HG02623 (cell line): ENCODE results near the gene ACAN.

ENCODE experiments used
- ATAC-seq: cut with Tn5 transposase; IDR thresholded peaks from one replicate; pipeline ENCODE4 v1.9.1; 2021; ENCODE audit warnings: moderate library complexity; ENCODE audit not compliant: unreplicated experiment

ACAN gene

DNA sequence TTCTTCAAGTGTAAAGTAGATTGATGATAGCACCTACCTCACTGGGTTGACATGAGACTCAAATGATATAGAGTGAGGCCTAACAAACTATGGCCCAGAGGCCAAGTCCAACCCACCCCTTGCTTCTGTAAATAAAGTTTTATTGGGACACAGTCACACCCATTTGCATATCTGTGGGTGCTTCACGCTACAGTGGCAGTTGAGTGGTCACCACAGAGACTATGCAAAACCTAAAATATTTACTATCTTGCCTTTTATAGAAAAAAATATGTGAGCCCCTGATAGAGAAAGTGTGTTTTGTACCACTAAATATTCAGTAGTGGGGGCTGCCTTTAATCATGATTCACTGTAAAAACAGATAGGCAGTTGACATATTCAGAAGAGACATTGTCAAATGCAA lies 38.0 kb downstream of the ACAN start:
- ATAC-seq, result no peak

GRCh38 chr15:88842156-88842555 lies 38.9 kb downstream of the ACAN start:
- ATAC-seq, result no peak

GRCh38 chr15:88843334-88843733 lies 40.1 kb downstream of the ACAN start:
- no peak for ATAC-seq

DNA sequence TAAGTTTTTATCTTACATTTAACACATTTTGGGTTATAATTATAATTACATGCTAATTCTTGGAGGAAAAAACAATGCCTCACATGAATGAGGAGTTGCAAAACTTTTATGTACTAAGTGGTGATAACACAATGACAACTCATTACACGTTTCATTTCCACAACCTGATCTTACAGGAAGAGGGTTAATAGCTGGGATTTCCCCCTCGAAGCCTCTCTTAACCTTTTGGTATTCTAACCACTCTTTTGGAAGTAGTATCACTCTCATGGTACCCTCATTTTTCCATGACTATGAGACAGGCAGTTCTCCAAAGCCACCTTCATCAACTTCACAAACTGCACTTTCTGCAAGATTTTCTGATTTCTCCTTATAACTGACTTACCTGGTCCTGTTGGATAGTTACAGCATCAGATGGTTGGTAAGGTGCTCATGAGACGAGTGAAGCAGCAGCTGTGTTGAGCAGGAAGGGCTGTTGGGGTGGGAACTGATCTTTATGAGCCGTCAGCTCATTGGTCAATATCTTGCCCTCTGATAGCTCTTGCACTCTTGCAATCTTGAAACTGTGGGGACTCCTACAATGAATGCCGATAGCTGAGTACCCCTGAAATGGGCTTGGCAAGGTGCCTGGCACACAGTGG lies 41.6 kb downstream of the ACAN start:
- no peak for ATAC-seq

GRCh38 chr15:88845616-88846015 lies 42.4 kb downstream of the ACAN start:
- ATAC-seq, result no peak

GRCh38 chr15:88847144-88847543 lies 43.9 kb downstream of the ACAN start:
- ATAC-seq, result no peak

GRCh38 chr15:88848203-88848602 lies 45.0 kb downstream of the ACAN start:
- no peak for ATAC-seq

DNA sequence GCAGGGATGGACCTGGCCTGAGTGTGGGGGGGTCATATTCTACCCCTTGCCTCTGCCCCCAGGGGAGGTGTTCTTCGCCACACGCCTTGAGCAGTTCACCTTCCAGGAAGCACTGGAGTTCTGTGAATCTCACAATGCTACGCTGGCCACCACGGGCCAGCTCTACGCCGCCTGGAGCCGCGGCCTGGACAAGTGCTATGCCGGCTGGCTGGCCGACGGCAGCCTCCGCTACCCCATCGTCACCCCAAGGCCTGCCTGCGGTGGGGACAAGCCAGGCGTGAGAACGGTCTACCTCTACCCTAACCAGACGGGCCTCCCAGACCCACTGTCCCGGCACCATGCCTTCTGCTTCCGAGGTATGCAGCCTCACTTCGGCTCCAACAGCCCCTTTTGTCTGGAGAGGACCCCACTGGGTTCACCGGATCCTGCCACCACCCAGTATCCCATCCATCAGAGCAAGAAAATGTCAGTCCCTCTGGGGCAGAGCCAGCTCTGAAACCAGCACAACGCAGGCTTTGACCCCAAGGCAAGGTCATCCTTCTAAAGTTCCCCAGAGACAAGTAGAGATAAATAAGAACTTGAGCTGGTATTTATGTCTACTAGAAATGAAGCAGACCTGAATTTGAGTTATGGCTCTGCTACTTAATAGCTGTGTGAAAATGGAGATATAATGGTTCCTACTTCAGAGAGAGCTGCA lies 46.3 kb downstream of the ACAN start:
- no peak for ATAC-seq

DNA sequence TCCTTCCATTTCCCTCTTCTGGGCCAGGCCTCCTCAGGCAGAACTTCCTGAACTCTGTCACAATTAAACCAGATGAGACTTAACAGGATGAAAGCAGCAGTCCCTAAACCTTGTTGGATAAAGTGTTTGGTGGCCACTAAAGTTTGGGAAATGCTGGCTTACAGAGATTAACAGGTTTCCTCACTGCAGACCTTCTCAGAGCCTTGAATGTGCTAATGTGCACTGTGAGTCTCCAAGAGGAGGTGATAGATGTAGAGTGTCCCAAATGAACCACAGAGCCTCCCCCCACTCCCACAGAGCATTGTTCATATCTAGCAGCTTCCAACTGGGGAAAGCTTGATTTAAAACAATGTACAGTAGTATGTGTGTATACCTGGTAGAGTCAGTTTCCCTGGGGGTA lies 49.2 kb downstream of the ACAN start:
- ATAC-seq, result no peak

DNA sequence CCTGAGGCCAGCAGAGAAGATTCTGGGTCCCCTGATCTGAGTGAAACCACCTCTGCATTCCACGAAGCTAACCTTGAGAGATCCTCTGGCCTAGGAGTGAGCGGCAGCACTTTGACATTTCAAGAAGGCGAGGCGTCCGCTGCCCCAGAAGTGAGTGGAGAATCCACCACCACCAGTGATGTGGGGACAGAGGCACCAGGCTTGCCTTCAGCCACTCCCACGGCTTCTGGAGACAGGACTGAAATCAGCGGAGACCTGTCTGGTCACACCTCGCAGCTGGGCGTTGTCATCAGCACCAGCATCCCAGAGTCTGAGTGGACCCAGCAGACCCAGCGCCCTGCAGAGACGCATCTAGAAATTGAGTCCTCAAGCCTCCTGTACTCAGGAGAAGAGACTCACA lies 55.7 kb downstream of the ACAN start:
- no peak for ATAC-seq

DNA sequence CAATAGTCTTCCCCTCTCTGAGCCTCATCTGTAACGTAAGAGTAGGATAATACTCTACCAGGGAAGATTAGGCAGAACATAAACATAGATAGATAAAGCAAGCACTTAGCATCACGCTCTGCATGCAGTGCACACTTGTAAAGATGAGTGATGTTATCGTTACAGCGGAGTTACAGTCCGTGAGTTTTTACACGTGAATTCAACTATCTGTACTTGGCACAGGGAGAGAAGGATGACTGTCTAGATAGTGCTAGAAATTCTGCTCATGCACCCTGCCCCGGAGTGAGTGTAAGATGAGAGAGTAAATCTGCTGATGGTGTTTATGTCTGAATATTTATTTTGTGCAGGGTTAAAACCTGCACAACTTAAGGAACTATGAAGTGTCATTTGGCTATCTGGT lies 56.3 kb downstream of the ACAN start:
- ATAC-seq, result no peak

DNA sequence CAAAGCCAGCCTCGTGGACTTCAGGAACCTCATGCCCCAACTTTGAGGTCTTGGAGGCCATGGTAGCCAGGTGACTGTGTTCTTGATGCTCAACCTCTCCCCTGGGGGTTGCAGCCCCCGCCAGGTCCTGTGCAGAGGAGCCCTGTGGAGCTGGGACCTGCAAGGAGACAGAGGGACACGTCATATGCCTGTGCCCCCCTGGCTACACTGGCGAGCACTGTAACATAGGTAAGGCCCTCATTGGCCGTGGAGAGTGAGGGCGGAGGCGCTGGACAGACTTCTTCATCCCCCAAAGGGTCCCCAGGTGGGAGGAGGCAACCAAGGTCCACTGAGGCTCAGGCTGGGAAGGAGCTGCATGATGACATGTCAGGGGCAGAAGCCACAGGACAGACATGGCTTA lies 57.0 kb downstream of the ACAN start:
- ATAC-seq, result no peak

GRCh38 chr15:88863412-88863811 lies 60.2 kb downstream of the ACAN start:
- no peak for ATAC-seq

DNA sequence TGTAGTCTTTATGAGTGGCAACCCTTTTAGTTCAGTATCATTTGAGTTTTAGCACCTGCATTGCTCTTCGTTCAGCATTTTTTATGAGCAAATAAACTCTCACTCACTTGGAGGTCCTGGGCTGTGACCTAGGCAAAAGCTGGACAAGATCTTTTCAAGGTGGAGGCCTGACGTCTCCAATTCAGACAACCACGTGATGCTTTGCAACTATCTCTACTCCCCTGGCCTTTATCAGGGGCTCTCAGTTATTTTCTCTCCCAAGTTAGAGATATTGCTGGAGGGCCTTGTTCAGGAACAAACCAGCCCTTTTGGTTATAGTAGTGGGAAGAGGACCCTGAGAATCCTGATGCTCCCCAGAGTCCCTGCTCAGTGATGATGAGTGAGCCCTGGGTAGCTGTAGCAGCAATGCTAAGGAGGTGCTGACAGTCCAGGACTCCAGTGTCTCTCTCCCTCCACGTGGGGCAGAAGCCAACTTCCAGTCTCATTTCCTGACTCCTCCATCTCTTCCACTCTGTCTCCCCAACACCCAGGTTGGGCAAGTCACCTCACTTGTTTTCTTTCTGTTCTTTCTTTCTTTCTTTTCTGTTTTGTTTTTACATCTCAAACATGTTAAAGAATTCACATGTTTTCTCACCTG lies 61.7 kb downstream of the ACAN start:
- ATAC-seq, result no peak

DNA sequence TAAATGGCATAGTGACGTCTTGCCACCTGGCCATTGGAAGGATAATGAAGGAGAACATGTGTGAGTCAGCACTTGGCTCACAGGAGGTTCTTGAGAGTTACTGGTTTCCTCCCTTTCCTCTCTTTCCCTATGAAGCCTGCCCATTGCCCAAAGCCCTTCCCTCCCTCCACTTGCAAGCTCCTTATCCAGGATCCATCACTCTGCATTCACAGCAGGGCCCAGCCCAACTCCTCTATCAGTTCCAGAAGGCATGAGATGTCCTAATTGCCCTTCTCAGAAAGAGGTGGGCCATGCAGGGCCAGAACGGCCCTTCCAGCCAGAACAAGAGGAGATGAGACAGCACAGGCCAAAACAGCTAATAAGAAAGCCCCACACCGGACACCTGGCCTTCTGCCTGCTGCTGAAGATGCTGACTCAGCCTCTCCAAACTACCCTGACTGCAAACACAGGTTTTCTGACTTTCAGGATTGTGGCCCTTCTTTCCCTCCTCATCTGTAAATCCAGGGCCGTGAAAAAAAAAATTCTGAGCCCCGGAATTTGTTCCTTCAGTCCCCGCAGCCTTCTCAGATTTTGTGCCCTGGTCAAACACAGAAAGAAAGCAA lies 62.4 kb downstream of the ACAN start:
- no peak for ATAC-seq

DNA sequence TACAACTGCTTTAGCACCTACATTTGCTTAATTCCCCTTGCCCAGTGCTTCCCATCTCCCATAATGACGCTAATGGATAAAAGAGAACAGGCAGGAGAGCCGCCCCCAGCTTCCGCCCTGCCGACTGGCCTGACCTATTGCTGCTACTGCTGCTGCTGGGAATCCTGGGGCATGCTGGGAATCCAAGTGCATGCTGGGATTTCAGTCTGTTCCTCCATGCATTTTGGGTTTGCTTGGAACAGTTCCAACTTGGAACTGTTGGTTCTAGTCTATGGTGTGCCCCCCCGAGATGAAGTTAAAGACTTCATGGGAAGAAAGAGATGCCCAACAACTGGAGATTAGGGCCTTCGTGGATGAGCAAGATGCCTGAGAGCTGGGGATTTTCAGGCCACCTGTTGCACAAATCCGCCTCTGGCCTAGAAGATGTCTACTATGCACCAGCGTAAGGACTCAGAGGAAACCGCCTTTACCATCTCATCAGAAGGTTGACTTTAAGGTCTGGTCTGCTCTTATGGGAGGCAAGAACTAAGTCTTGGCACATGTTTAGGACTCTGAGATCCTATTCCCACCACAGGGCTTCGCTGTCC lies 63.2 kb downstream of the ACAN start:
- ATAC-seq, result no peak

DNA sequence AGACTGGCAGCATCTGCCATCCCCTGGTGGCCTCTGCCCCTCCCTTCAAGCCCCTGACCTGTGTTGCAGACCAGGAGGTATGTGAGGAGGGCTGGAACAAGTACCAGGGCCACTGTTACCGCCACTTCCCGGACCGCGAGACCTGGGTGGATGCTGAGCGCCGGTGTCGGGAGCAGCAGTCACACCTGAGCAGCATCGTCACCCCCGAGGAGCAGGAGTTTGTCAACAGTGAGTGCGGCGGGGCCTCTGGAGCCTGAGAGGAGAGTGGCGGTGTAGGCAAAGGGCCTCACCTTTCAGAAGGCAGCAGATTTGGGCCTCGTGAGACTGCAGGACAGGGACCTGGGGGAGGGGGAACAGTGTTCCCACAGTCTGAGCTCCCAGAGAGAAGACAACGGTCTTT lies 68.1 kb downstream of the ACAN start:
- ATAC-seq, result no peak

DNA sequence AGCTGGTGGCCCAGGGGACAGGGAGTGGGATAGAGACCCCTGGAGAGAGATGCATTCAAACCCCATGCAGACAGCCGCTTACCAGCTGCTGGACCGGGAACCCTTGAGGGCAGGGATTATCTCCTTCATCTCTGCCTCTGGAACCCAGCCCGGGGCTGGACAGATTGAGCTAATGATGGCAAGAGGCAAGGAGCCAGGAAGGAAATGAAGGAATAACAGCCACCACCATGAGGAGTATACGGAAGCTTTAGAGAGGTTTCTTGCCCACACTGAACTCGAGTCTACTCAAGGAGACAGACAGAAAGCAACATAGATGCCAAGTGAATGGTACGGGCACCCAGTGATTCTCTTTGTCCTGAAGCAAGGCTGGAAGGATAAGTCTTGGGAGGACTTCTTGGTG lies 68.9 kb downstream of the ACAN start:
- ATAC-seq, result no peak

DNA sequence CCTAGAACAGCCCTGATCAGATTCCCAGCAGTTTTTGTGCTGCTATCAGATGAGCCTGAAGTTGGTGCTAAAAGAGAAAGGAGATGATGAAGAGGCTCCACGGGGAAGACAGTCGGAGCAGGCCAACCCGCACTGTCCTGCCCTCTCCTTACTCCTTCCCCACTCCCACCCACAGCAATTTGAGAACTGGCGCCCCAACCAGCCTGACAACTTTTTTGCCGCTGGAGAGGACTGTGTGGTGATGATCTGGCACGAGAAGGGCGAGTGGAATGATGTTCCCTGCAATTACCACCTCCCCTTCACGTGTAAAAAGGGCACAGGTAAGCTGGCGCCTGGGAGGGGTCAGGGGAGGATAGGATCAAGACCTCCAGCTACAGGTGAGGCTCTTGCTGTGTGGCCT lies 69.5 kb downstream of the ACAN start:
- ATAC-seq, result no peak

- ATAC-seq, result no peak
Measured at GRCh38 chr15:88873786-88874185, 70.5 kb downstream of the ACAN start.

- no peak for ATAC-seq
Measured at GRCh38 chr15:88874275-88874674, 71.0 kb downstream of the ACAN start.

GRCh38 chr15:88874684-88875083 lies 71.4 kb downstream of the ACAN start:
- ATAC-seq, result no peak
